ENCODE measurements around the gene DRICH1.
"Not testable (repeated sequence)": the region's sequence is repeated elsewhere in the genome, so short reads cannot be mapped to it uniquely, and the experiment has no call there.

The DRICH1 gene, protein sequence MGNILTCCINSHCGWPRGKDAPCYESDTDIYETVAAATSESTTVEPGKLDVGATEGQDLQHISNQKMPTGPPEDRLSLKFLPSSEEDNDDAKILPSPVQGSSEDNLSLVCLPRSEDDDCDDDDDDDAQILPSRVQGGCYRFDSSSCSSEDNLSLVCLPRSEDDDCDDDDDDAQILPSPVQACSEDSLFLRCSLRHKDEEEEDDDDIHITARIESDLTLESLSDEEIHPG

DNA sequence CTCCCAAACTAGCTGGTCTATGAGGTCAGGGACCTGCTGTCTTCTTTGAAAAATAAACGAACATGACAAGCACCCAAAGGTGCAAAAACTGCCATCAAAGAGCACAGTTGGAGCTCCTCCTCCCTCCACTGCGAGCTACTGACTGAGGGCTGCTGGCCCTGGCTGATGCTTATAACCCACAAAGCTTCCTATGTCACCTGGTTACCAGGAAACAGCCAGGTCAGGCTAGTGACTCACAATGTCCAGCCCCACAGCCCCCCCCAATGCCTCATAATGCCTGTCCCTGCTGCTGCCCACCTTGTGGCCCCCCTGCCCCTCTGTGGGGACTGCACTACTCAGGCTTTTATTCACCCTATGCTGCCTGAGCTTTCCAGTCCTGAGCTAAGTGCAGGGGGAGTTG, at the start of gene DRICH1:
Gene DRICH1 (minus strand): TSS at position 144 of the 400 bp plus-strand sequence. CDS start 298 bp downstream, outside the sequence.
- no peak for DNase-seq

DNA sequence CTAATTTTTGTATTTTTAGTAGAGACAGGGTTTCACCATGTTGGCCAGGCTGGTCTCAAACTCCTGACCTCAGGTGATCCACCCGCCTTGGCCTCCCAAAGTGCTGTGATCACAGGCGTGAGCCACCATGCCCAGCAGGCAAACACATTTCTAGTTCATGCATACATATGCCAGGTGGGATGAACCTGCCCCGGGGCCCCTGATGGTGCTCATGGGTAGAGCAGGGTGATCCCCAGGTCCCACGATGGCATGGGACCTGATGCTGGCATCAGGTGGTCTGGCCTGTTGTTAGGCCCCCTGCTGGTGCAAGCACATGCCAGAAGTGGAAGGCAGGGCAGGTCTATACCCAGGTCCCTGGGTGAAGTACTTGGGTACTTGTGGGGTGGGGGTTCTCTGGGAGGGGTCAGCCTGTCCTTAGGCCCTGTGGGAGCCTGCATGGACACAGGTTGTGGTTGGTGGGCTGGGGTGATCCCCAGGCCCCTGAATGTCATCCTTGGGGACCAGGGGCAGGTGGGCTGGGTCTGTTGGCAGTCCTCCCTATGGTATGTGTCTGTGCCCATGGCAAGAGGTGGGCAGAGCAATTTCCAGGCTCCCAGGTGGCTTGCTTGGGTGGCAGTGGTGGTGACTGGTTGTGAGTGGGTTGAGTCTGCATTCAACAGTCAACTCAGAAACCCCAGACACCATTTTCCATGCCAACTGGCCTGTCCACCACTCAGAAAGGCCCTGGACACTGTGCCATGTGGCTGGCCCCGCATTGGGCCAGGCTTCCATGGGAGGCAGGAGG, 49.1 kb upstream of the DRICH1 start:
- no peak for DNase-seq

DNA sequence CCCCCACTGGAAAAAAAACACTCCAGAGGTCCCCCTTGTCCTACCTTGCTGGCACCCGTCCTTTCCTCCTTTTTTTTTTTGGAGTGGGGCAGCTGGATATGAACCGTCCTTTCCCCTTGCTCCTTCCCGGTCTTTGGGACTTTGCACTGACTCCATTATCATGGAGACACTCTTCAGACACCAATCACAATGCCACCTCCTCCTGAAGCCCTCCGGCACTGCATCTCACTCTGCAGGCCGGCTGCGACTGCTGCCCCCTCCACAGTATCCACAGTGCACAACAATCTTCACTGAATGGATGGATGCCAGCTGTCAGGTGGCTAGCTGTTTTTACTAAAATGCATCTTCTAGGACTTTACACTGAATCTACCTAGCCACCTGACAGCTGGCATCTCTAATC, 46.0 kb upstream of the DRICH1 start:
- no peak for DNase-seq

DNA sequence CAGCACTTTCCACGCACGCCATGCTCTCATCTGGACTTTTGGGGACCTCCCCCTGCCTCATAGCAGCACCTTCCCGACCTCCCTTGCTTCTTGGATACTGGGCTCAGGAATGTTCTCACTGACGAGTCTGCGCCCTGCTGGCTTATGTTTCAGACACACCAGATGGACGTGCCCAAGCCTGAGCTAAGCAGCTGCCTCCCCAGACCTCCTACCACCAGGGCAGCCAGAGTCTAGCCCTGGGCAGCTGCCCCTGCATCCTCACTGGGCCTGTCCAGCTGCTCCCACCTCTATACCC, 45.5 kb upstream of the DRICH1 start:
- no peak for DNase-seq

DNA sequence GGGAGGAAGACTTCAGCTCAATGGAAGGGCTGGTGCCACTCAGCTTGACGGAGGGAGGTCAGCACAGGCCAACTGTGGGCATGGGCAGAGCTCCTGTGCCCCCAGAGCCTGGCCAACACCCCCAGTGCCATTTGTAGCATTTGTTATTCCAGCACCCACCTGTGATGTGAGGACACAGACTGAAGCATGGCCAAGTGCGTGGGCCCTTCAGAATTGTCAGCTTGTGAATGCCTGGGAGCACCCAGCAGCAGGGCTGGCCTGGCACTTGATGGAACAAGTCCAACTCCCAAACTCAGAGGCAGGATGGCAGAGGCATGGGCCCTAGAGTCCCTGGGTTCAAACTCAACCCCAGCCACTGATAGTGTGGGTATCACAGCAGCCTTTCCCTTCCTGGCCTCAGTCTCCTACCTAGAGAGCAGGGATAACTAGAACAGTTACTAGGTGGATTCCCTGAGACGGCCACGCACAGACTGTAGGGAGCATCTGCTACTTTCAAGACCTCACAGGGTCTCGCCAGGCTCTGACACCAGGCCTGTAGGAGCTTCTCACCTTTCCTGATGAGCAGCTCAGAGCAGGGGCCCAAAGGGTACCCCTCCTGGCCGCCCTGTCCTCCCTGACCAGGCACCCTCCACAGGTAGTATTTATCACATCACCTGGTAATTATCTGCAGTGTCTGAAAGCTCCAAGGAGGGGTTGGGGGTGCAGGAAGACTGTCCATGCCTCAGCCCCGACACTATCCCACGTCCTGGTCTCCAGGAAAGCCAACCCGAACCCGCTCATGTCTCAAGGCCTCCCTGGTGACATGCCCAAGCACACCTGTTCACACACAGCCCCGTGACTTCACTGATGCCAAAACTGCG, 45.0 kb upstream of the DRICH1 start:
- DNase-seq, result not testable (repeated sequence)

DNA sequence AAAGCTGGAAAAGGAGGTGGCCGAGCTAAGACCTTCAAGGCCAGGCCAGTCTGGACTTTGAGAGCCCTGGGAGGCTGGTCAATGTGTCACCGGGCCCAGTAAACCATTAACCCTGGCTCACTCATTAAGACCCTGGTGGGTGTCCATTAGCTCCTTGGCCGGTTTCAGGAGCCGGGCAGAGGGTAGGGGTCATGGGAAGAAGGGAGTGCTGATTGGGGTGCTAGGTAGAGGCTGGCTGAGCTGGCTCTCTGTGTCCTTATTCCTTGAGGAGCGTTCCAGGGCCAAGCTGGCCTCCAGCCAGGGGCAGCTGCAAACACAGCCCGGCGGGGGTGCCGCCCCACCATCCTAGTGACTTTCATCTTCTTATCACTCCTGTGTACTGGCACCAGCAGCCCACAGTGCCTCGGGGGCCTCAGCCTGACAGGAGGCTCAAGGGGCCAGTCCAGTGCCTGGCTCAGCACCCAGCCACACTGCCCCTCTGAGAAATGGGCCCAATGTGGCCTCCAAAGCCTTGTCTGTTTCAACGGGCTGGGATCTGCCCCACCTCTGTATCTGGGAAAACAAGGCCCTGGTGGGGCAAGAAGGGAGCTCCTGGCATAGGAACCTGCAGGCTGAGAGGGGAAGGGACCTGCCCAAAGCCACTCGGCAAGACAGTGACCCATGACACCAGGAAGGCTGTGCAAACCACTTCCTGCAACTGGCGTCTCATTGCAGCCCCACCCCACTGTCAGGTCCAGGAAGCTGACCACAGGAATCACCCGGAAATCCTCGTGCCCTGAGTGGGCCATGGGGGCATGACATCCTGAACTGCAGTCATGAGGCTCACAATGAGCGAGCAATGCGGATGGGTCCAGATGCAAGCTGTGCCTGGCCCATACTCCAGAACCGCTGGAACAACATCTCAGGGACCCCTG, 43.6 kb upstream of the DRICH1 start:
- no peak for DNase-seq

DNA sequence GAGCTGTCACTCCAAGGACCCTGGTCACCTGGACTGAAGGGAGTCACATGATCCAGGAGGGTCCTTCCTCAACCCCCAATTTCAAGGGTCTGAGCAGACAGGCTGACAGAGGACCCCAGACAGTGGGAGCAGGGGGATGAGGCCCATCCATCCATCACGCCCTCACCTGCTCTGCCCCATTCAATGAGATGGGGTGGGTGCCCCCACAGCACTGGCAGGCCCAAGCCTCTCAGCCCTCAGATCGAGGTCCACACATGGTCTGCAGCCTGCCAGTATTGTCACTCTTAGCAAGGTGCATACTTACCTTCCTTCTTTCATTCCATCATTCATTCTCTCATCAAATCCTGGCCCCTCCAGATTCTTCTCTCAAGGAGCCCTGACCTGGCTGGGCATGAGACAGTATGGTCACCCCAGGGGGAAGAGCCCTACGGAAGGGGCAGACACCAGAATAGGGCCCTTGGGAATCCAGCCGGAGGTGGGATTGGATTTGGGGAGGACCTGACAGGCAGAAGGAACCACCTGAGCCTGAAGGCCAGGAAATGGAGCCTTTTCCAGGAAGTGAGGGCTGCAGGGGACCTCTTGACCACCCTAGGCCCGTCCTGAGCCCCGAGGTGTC, 42.9 kb upstream of the DRICH1 start:
- not testable (repeated sequence) for DNase-seq

DNA sequence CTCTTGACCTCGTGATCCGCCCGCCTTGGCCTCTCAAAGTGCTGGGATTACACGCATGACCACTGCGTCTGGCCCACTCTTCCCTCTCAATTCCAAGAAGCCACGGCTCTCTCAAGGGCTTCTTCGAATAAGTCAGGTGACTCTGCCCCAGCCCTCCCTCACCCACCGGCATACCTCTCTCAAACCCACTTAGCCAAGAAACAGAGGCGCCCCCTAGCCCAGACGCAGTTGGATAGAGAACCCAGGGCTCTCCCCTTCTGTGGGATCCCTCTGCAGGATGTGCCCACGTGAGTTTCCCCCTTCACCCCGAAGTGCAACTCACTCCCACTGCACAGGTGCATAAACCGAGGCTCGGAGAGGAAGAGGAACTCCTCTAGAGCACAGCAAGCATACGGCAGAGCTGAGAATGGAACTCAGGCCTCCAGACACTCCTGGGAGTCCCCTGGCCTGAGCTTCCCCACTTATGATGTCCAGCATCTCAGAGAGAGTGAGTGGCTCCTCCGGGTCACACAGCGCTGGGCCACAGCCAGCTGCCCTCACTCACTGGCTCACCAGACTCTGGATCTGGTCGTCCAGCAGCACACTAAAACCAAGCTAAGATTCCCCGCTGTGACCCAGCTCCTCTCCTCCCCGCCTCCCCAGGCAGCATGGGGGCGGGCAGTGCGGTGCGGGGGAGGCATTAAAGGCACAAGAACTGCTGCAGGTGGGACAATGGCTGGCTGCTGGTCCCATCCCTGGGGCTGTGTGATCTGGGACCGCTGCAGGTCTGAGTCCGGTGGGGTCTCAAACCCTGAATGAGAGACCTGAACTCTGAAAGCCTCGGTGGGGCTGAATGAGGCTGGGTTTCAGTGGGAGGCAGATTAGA, 41.9 kb upstream of the DRICH1 start:
- DNase-seq, result no peak

DNA sequence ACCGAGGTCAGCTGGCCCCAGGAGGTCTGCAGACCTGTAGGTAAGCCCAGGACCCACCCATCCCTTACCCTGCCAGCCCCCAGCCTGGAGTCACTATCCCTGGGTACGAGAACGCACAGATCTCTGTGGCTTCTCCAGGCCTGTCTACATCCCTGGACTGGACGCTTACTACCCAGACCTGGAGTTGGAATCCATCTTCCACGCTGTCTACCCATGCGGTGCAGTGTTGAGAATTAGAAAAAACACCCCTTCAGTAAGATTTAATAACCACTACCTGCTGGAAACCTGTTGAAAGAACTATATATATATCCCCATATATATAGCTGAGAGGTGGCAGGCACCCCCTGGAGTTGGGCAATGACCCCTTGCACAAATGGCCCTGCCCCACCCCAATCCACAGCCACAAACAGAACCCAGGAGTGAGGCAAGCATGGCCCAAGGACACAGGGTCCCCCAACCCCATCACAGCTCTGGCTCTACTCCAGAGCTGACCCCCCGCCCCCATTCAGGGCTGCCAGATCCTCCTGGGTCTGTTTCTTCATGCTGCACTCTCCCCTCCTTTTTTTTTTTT, 41.0 kb upstream of the DRICH1 start:
- no peak for DNase-seq

DNA sequence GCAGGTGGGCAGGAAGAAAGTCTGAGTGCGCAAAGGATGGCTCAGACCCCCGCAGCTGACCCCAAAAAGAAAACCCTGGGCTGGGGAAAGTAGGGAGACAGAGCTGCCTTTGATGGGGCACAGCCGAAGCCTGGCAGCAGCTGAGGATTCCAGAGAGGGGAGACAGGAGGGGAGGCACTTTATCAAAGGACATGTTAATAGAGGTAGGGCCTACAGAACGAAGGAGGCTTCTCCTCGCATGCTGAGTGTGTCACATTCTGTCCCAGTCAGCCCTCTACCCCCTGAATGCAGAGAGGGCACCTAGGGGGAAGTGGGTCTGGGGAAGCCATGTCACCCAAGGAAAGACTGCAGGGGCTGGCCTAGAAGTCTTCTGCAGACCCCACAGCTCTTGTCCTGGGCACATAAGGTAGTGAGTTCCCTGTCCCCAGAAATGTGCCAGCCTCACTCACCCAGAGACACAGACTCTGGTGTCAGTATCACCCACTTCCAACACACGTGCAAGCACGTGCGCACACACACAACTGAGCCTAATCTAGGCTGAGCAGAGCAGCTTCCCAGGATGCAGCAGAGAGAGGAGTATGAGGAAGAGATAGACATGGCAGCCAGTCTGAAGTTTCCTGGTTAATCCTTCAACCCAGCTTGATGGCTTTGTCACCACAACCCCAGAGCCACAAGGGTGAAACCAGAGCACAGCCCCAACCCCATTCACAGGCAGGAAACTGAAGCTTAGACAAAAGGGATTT, 40.4 kb upstream of the DRICH1 start:
- DNase-seq, result not testable (repeated sequence)

DNA sequence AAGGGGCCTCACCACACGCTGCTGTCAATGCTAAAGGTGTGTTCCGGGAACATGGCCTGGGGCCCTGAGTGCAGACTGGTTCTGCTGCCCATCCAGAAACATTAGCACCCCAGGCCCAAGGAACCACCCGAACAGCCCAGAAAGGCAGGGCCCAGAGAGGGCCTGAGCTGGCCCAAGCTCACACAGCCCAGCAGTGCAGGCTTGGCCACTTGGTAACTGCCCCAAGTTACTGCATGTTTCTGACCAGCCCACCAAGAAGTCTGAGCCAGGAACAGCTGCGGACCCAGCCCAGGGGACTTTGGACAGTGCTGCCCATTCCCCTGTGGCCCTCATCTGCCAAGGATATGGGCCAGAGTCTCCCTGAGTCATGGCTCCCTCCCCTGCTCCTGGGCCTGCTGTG, 39.3 kb upstream of the DRICH1 start:
- DNase-seq, result not testable (repeated sequence)

DNA sequence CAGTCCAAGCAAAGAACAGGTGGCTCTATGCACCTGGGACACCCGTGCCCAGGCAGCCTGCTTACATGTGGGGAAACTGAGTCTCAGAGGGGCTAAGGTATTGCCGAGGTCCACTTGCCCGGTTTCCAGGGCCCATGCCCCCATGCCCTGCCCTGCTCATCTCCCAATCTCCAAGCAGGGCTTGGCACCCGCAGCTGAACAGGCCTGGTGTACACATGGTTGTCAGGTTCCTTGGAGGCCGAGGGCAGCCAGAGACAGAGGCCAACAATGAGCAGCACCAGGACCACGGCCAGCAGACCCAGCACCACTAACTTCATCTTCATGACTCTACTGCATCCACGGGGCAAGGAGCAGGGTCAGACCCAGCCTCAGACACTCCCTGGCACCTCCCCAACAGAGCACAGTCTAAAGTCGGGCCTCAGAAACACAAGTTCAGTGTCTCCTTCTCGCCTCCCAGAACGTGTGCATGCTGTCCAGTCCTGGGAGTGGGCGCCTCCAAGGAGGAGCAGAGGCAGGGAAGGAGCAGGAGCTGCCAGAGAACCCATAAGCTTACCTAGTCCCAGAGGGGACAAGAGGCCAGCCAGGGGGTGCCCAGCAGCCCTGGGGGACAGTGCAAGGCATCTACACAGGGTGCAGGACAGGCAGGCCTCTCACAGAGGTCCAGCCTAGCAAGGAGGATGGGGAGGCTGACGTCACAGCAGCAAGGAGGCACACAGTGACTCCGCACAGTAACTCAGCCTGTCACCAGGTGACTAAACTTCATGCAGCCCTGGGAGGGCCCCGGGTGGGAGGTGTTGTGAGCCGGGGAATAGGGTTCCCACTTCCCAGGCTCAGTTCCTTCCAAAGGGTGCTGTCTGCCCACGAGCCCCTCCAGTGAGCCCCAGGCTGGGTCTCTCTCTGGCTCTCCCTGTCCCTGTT, 38.5 kb upstream of the DRICH1 start:
- no peak for DNase-seq

DNA sequence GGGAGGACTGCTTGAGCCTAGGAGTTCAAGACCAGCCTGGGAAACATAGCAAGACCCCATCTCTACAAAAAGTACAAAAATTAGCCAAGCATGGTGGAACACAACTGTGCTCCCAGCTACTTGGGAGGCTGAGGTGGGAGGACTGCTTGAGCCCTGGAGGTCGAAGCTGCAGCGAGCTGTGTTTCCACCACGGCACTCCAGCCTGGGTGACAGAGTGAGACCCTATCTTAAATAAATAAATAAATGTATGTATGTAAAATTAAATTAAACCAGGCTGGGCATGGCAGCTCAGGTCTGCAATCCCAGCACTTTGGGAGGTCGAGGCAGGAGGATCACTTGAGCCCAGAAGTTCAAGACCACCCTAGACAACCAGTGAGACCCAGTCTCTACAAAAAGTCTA, 28.3 kb upstream of the DRICH1 start:
- DNase-seq, result not testable (repeated sequence)

DNA sequence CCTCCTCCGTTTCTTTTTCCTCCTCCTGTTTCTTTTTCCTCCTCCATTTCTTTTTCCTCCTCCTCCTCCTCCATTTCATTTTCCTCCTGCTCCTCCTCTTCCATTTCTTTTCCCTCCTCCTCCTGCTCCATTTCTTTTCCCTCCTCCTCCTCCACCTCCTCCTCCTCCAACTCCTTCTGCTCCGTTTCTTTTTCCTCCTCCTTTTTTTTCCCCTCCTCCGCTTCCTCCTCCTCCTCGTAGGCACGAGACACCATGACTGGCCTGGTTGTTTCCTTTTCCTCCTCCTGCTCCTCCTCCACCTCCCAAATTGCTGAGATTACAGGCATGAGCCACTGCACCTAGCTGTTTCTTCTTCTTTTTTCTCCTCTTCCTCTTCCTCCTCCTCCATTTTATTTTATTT, 25.6 kb upstream of the DRICH1 start:
- DNase-seq, result no peak

DNA sequence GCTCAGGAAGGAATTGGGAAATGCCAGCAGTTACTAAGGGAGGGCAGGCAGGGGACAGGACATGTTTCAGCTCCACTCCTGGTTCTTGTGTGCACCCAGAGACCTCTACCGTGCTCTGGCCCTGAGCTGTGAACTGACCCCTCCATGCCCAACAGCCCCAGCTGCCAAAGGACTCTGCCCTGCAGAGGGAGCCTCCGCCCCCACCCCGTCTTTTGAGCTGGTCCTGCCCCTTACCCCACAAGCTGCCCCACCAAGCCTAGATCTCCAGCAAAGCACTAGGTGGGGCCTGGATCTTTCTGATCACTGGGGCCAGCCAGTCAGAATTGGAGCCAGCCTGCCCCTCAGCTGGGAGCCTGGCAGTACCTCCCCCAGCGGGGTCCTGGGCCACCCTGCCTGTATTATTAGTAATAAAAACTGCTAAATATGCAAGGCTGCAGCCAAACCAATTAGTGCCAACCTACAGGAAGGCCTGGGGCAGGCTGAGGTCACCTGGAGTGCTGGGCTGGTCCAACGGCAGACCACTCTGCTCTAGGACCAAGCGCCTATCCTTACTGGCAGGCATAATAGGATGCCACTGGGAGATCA, 23.9 kb upstream of the DRICH1 start:
- DNase-seq, result no peak

DNA sequence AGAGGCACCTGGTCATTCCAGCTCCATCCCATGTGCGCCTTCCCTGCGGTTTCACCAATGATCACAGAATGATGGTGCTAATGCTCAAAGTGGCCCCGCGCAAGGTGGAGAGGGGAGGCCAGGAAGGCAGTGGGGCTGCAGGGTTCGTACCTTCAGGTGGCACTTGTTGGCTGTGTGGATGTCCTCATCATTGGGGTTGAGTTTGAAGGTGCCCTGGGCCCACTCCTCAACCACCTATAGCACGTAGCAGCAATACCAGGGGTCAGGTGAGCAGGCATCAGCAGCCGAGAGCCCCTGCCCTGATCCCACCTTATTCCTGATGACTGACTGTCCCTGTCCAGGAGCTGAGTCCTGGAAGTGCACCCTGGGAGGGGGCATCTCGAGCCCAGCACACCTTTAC, 20.6 kb upstream of the DRICH1 start:
- DNase-seq, result no peak

DNA sequence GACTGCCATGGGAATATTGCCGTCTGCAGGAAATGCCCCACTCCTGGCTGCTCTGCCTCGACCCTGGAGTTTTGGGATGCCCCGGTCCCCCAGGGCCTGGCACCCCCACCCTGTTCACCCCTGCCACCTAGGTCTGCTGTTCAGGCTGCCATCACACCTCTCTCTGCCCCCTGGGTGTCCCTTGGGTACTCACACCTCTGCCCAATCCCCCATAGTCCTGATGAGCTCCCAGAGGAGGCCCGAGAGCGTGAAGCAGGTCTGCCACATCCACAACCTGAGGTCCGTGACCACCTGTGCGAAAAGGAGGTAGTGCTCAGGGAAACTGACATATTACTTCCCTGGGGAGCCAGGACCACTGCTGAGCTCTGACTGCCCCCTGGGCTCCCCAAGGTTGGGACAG, 20.2 kb upstream of the DRICH1 start:
- no peak for DNase-seq

DNA sequence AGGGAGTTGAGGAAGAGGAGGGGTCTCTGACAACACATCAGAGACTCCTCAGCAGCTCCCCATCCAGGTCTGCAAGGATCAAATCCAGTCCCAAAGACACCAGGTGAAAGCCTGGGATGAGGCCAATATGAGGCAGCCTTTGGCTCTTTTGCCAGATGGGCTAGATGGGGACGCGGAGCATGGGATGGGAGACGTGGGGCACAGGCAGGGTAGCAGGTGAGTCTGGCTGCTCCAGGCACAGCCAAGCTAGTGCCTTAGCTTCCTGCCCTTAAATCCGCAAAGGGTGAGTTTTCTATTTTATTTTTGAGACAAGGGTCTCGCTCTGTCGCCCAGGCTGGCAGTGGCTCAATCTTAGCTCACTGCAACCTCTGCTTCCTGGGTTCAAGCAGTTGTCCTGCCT, 19.6 kb upstream of the DRICH1 start:
- DNase-seq, result no peak

DNA sequence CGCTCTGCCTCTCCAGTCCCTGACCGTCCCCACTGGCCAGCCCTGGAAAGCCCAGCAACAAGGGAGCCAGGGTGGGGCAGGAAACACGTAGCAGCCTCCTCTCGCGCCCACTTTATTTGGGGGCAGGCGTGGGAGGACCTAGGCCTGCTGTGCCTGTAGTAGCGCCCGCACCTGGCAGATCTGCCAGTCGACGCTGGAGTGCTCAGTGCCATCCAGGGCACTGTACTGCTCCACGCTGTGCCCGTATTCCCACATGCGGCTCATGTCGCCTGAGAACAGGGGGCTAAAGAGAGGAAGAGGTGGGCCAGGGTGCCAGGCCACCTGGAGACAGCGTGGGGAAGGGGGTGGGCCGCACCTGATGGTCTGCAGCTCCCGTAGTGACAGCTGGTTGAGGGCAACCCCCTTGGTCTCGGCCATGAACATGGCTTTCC, 17.0 kb upstream of the DRICH1 start:
- no peak for DNase-seq

Measured in bone marrow (tissue), 2 donors.